Brain pericyte (primary cell): ENCODE data around the gene FAM174B.
A peak's percentile ranks its signal among the peaks of the same experiment; 100 is the strongest.

Source experiments
- DNase-seq: peaks from one replicate; pipeline ENCODE4 v3.0.0-alpha.2; 2012; ENCODE audit warnings: low read depth, low spot score

The FAM174B gene

GRCh38 chr15:92655178-92655995 lies at the start of gene FAM174B:
Gene FAM174B, minus strand, starts transcription at chr15:92655775.
- no peak for DNase-seq

DNA sequence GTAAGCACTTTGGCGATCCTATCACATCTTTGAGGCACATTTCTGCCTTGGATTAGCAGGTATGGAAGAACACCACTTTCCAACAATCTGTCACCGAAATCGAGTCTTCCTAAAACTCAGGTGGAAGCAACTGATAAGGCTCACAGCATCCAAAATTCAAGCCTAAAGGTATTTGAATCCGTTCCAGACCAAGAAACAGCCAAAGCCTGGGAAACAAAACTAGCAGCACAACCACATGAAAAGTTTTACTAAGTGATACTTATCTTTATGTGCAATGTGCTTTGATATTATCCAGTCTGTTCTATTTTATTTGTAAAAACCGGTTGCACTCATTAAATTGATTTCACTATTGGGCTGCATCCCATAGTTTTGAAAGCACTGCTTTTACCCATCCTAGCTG lies 40.5 kb upstream of the FAM174B start:
- no peak for DNase-seq

- no peak for DNase-seq
Observed at GRCh38 chr15:92693691-92694331, 38.2 kb upstream of the FAM174B start.

- DNase-seq = no peak
Observed at GRCh38 chr15:92690395-92690794, 34.8 kb upstream of the FAM174B start.

GRCh38 chr15:92687746-92688145 lies 32.2 kb upstream of the FAM174B start:
- DNase-seq = no peak

- DNase-seq = no peak
Observed at GRCh38 chr15:92687195-92687602, 31.6 kb upstream of the FAM174B start.

DNA sequence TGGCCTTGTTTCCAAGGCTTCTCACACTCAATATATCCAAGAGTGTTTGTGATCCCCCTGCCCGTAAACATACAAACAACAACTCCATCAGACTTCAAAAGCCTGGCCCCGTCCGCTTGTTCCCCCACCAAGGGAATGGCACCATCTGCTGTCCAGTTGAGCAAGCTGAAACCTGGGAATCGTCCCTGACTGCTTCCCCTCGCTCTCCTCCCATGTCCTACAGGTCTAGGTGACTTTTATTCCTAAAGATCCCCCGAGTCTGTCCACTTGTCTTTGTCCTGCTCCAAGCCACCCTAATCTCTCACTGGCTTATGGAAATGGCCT lies 27.9 kb upstream of the FAM174B start:
- DNase-seq = no peak

DNA sequence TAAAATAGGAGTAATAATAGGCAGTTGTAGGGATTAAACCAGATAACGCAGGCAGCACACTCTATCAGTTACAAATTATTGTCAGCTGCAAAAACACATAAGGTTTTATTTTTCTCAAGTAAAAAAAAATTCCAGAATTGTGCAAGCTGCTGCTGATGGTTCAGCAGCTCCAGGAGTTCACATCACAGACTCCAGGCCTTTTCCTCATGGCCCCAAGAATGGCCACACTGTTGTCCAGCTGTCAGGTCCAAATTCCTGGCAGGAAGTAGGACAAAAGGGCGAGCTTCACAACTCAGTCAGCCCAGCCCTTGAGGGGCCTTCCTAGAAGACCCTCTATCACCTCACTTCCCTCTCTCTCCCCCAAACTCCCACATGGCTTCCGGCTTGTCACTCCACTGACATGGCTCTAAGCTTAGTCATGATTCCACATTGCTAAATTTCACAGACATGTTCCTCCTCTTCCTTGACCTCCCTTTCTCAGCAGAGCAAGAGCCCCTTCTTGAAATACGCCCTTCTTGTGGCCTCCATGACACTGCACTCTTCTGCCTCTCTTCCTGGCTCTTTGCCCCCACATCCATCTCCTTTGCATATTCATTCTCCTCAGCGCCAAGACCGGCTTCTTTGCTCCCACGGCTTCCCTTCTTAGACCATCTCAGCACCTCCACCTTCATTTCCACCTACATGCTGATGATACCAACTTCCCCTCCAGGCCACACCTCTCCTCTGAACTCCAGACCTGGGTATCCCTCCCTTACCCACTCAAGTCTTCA lies 27.4 kb upstream of the FAM174B start:
- no peak for DNase-seq

DNA sequence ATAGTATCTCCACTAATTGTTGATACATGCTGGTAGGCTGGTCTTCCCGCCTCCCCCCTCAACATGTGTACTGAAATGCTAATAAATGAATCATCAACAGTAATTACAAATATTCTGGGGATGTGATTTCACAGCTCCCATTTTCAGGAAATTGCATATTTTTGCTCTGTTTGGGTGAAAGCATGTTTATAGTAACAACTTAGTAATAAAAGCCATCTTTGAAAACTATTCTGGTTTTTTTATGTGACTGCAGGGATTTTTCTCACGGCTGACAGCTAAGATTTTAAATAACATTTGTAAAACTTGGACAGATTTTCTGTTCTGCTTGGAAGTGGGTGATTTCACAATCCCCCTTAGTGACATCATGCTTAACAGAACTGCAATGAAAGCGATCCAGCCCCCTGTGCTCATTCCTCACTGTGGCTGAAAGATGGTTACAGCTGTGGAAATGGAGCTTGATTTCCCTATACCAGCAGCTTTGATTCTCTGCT lies 25.6 kb upstream of the FAM174B start:
- DNase-seq = peak; percentile 63

- DNase-seq = peak; percentile 27
Observed at GRCh38 chr15:92677999-92678398, 22.4 kb upstream of the FAM174B start.

- no peak for DNase-seq
Observed at GRCh38 chr15:92676561-92676960, 21.0 kb upstream of the FAM174B start.

GRCh38 chr15:92675485-92675884 lies 19.9 kb upstream of the FAM174B start:
- no peak for DNase-seq

DNA sequence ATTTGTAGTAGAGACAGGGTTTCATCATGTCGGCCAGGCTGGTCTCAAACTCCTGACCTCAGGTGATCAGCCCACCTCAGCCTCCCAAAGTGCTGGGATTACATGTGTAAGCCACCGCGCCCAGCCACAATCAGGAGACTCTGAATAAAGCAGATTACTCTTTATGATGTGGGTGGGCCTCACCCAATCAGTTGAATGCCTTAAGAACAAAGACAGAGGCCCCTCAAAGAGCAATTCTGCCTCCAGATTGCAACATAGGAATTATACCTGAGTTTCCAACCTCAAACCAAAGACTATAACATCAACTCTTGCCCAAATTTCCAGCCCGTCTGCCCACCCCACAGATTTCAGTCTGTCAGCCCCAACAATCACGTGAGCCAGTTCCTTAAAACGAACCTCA lies 18.8 kb upstream of the FAM174B start:
- DNase-seq = no peak

GRCh38 chr15:92672102-92672501 lies 16.5 kb upstream of the FAM174B start:
- no peak for DNase-seq

DNA sequence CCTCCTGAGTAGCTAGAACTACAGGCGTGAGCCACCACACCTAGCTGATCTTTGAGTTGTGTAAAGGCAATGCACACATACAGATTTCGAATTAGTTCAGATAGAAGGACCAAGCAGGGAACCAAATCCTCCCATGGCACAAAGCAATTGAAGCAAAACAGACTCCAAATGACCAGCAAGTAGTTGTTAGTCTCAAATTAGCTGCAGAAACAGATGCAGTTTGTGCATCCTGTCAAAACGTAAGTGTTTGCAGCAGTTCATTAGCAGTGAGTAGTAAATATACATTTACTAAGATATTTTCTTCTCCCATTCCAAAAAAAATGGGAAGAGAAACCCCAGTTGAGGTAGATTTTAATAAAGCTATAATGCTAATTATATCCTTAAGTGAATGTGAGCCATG lies 15.8 kb upstream of the FAM174B start:
- no peak for DNase-seq

DNA sequence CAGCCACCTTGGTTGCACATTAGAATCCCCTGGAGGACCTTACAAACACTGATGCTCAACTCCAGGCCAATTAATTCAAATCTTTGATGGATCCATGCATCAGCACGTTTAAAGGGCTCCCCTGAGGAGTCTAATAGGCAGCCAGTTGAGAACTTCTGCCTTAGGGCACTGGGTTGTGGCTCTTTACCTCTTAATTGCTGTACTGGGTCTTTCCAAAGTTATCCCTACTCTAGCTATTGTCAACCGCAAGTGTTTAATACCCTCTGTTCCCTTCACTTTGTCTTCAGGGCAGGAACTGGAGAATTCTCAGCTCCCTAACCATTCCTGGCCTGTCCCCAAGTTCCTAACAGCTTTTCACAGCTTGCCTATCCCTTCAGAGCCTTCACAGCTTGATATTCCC lies 15.0 kb upstream of the FAM174B start:
- no peak for DNase-seq

DNA sequence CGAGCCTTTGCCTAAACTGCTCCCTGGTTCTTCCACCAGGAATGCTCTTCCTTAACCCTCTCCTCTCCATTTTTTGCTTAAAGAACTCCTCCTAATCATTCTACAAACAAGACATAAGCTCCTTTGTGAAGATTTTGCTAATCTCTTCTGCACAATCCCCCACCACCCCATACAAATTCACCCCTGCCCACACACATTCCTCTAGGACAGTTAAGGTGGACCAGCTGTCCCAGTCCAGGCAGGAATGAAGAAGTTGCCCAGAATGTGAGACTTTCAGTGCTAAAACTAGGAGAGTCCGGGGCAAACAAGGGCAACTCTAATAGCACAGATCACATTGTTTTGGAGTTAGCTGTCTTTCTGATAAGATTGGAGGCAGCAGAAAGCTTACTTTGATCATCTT lies 13.9 kb upstream of the FAM174B start:
- DNase-seq = no peak

DNA sequence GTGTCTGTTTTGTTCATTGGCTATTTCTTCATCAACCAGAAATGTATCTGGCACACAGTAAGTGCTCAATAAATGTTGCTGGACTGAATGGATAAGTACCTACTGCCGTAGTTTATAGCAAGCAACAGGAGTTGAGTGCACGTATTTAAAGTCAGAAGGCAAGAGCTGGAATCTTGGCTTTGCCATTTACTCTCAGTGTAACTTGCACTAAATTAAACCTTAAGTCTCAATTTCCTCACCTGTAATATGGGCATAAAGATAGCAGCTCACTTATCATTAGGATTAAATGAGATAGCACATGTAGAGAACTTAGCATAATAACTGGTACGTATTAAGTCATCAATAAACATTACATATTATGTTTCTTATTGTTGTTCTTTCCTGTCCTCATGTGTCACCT lies 13.0 kb upstream of the FAM174B start:
- DNase-seq = no peak

- DNase-seq = no peak
Observed at GRCh38 chr15:92667970-92668485, 12.5 kb upstream of the FAM174B start.

DNA sequence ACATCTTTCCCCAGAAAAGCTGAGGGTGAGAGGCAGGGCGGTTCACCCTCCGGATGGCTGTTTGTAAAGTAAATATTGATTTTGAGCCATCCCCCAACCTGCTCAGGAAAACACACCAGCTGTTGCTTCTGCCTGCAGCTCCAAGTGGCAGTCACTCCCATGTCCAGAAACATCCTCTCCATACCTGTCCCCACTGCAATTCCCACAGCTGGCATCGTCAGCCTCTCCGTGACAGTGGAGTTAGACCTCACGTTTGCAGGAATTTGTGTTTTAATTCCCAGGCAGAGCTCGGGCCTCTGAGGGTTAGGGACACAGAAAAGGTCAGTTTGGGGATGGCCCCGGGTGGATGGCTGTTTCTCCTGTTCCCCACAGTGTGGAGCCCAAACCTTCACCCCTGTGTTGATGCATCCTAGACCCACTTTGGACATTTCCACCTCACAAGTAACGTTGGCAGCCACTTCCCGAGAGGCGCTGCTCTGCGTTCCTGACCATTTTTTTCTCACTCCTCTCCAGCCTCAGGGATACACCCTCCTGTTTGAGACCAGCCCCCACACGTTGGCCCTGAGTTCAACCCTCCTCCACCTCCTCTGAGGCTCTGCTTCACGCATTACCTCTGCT lies 11.8 kb upstream of the FAM174B start:
- DNase-seq = peak; percentile 7

- no peak for DNase-seq
Observed at GRCh38 chr15:92666780-92667179, 11.2 kb upstream of the FAM174B start.

- peak; percentile 27 for DNase-seq
Observed at GRCh38 chr15:92665100-92665555, 9.6 kb upstream of the FAM174B start.
